ENCODE measurements around the gene SNCA. TPM values are rescaled to one million over a fixed set of nuclear protein-coding genes. Genes with fewer than 3 reads are reported as not detected.

The SNCA gene
- polyA plus RNA-seq, 2 of the 4 experiments (the other 2 are of a cell fraction), result 0.13 to 0.37 TPM

- TF ChIP-seq MAX (IDR thresholded peaks at IDR 0.05), result no peak
- no peak for TF ChIP-seq MAFK (IDR thresholded peaks at IDR 0.05; ENCODE audit: partially characterized antibody)
- TF ChIP-seq CBX2 (IDR thresholded peaks at IDR 0.05; ENCODE audit: borderline replicate concordance, low read depth), result no peak
- no peak for TF ChIP-seq ATOH8 (CRISPR knock-in tag; IDR thresholded peaks at IDR 0.05; ENCODE audit: low read depth)
- TF ChIP-seq REST (IDR thresholded peaks at IDR 0.05), result no peak
Measured at GRCh38 chr4:89752932-89753598, 83.9 kb downstream of the SNCA start (continued).

- DNase-seq (ENCODE audit: low read depth in 1 of 2, low spot score in 1 of 2), result no peak
- WGBS (ENCODE audit: missing lambda C conversion rate), result 40% methylated on average over 5 of the region's 5 CpGs
- Histone ChIP-seq H3K4me1 (peaks cover 13% of the 10 kb centered on the region; the same call in 2 of the 3 replicates), H3K9me3 (no peaks in the 10 kb centered on the region), H3K27ac (no peak overlapping the region), H3K4me3 (no peak overlapping the region), H3K4me2 (no peak overlapping the region)
- TF ChIP-seq ZNF302 (CRISPR knock-in tag; IDR thresholded peaks at IDR 0.05) (no peak), RFX5 (IDR thresholded peaks at IDR 0.05) (no peak), ATOH8 (CRISPR knock-in tag; IDR thresholded peaks at IDR 0.05; ENCODE audit: low read depth) (no peak), ZC3H11A (IDR thresholded peaks at IDR 0.05) (no peak), TFCP2L1 (CRISPR knock-in tag; IDR thresholded peaks at IDR 0.05) (no peak), EHMT2 (IDR thresholded peaks at IDR 0.05; ENCODE audit: low read depth) (no peak), RCOR1 (IDR thresholded peaks at IDR 0.05; ENCODE audit: low read depth, low read length) (no peak), KDM5A (IDR thresholded peaks at IDR 0.05) (no peak), NFE2L2 (conservative IDR thresholded peaks at IDR 0.05; ENCODE audit: low read length) (no peak), GATA3 (IDR thresholded peaks at IDR 0.05; ENCODE audit: borderline replicate concordance) (no peak), MAZ (IDR thresholded peaks at IDR 0.05; ENCODE audit: borderline replicate concordance, low read depth, low read length) (no peak), PHF8 (IDR thresholded peaks at IDR 0.05; ENCODE audit: borderline replicate concordance, low read depth) (no peak), RNF2 (IDR thresholded peaks at IDR 0.05; ENCODE audit: borderline replicate concordance, low read depth) (no peak)
- ATAC-seq, result no peak
- CTCF ChIA-PET, result interaction anchor here (0.9 kb wide), 1 partner anchor 93 kb away, joined by 3 read pairs; no protein-coding TSS in a partner anchor
- POLR2A ChIA-PET, result no interaction called here
- FAIRE-seq, result no peak
Measured at GRCh38 chr4:89751416-89751815, 85.5 kb downstream of the SNCA start.

- ATAC-seq, result no peak
- Histone ChIP-seq H3K4me2 (no peak overlapping the region), H3K4me1 (no peaks in the 10 kb centered on the region), H3K4me3 (no peak overlapping the region), H3K27ac (no peak overlapping the region), H3K9me3 (no peaks in the 10 kb centered on the region)
- TF ChIP-seq RCOR1 (IDR thresholded peaks at IDR 0.05; ENCODE audit: low read depth, low read length) (no peak), MAFK (IDR thresholded peaks at IDR 0.05; ENCODE audit: partially characterized antibody) (peak; percentile 39)
- ChIA-PET CTCF (no interaction called here), POLR2A (no interaction called here)
- no peak for FAIRE-seq
- 6% methylated on average over 1 of the region's 1 CpG for WGBS (ENCODE audit: missing lambda C conversion rate)
- no peak for DNase-seq (ENCODE audit: low read depth in 1 of 2, low spot score in 1 of 2)
Measured at GRCh38 chr4:89746377-89746776, 90.6 kb downstream of the SNCA start.
